T1000 (cell line): Measurements from ENCODE around the gene TMEM94.
"Not testable (repeated sequence)": the region's sequence is repeated elsewhere in the genome, so short reads cannot be mapped to it uniquely, and the experiment has no call there.

Source experiments
- DNase-seq: peaks from one replicate; lab custom pipeline; 2025; ENCODE audit warnings: mixed read lengths; lab: John Stamatoyannopoulos, UW

TMEM94 gene

DNA sequence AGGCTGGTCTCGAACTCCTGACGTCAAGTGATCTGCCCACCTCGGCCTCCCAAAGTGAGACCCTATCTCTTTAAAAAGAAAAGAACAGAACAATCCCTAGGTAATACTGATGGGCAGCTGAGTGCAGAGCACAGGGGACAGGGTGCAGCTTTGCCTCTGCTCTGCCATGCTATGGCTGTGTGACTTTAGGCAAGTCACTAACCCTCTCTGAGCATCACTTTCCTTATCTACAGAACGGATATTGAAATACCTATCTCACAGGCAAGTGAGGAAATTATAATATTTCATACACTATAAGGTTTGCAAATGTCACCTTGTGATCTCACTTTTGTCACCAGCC is 54.8 kb downstream of the TMEM94 start:
- DNase-seq: no peak

DNA sequence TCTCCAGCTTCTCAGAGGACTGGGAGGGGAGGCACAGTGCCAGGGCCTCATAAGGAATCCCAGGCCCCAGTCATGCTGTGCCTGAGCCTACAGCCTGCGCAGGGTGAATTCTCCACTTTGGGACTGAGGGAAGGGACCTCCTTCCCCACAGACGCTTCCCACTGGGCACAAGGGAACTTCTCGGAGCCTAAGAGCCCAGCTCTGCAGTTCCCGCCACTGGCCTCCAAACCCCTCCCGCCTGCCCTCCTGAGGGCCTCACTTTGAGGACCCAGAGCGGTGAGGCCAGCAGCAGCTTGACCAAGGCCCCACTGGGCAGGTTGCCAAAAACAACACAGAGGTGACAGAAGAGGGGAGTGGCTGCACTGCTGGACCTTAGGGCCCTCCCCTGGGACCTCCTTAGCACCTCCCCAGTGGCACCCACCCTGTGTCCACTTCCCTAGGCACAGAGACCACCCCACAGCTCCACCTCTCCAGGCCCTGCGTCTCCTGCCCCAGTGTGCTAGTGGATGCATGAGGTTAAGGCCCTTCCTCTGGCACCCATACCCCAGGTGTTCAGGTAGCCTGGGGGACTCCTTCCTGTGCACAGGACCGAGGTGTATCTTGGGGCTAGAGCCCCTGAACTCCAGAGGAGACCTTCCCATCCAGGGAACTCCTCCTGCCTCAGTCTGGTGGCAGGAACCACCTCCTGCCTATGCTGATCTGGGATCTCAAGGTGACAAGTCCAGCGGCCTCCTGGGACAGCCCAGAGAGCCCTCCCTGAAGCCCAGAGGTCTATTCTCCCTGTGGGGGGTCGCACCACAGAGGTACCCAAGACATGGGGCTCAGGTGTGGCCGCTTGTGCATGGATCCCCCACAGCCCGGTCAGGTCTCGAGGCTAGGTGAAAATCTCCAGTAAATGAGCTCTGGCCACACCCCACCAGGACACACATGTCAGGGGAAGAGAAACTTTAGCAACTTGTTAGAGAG is 55.5 kb downstream of the TMEM94 start:
- no peak for DNase-seq

DNA sequence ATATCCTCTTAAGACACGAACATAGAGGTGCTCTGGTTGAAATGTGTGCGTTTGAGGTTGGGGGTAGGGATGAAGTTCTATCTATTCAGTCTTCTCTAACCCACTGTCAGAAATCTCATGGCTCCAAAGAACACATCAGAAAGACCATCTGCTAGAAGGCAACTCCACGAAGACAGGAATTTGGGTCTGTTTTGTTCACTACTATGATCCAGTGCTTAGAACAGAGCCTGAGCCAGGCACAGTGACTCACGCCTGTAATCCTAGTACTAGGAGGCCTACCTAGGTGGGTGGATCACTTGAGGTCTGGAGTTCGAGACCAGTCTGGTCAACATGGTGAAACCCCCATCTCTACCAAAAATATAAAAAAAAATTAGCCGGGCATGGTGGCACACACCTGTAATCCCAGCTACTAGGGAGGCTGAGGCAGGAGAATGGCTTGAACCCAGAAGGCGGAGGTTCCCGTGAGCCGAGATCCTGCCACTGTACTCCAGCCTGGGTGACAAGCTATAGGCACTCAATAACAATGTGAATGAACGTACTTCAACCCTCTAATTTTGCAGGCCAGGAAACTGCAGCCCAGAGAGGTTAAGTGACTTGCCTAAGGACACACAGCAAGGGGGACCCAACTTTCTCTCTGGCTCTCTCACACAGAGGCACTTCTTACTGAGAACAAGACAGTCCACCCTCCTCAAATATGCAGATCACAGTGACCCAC is 56.6 kb downstream of the TMEM94 start:
- no peak for DNase-seq

DNA sequence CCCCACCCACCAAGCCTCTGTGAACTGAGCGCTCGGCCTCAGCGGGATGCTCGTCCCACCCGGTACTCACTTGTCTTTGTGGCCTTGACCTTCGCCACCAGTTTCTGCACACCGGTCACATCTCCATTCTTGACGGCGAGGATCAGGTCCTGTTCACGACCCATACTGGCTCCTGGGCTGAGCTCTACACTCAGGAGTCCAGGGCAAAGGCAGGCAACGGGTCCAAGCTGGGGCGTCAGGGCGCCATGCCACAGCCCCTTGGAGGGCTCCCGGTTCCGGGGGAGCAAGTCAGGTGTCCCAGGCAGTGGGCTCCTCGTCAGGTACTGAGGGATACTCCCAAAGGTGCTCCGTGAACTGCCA is 57.2 kb downstream of the TMEM94 start:
- no peak for DNase-seq

DNA sequence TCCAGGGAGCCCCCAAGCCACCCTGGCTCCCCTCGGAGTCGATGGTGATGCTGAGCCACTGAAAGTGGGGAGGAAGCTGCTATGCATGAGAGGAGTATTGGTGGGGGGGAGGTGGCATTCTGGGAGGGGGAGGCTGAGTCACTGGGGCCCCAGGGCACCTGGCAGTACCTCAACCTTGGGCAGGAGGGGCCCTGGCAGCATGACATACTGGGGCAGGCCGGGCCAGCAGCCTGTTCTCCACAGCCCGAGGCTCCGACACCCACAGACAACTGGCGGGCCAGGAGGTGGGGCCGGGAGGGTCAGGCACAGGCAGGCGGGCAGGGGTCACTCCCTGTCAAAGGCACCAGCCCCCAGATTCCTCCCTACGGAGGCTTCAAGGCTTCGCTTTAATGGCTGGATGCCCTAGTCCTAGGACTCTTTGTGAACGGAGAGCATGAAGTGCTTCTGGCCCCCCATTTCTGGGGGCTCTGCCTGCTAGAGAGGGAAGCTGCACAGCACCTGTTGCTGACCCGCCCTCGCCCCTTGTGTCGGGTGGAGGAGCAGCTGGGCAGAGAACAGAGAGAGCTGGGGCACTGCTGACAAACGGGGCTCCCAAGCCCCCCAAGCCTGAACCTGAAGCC is 58.0 kb downstream of the TMEM94 start:
- peak; percentile 66 for DNase-seq

DNA sequence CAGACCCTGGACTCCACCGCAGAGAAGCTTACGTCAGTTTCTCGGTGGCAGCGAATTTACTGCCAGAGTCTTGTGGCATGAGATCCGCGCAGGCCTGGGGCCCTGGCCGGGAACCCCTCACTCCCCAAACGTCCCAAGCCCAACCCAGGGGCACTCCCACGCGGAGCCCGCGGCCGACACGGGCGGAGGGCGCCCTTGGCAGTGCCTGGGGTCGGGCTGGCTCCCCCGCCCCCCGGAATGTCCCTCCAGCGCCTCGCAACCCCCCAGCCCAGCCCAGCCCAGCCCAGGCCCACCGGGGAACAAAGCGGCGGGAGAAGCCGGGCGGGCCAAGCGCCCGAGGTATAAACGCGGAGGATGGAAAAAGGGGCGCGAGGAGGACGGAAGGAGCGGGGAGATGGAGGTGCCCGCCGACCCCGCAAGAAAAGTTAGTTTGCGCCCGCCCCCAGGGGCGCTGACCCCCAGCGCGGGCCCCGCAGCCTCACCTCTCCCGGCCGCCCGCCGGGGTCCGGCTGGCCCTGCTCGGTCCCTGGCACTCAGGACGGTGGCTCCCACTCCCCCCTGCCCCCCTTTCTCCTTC is 58.6 kb downstream of the TMEM94 start:
- DNase-seq: no peak

DNA sequence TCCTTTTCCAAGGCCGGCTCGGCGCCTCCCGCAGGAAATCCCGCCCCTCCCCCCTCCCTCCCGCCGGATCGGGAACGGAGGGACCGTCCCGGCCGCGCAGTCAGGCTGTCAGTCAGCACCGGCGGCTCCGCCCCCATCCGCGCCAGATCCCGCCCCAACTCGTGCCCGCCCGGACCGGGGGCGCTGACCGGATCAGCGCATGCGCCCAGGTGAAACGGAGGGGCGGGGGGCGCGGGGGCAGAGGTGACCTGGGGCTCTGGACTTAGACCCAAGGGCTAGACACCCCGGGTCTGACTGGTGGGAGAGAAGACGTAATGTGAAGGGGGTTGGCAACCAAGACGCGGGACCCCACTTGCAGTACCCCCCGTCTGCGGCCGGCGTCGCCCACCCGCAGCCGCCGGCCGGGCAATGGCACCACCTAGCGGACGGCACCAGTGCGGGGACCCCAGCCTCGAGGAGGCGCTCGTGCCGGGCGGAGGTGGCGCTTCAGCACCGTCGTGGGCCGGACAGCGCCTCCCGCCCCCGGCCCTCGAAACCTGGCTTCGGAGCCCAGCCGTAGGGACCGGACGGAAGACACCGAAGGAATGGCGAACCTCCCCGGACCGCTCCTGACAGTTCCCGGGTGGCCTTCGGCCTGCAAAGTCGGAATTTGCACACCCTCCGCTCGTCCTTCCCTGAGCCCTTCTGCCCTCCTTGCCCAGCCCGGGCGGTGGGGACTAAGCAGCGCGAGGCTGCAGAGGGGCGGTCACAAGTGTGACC is 59.2 kb downstream of the TMEM94 start, which contains the start of gene CASKIN2:
Gene CASKIN2 (minus strand): TSS at position 42 of the 759 bp plus-strand sequence. CDS start 1,733 bp downstream, outside the sequence.
- DNase-seq: peak; percentile 92

DNA sequence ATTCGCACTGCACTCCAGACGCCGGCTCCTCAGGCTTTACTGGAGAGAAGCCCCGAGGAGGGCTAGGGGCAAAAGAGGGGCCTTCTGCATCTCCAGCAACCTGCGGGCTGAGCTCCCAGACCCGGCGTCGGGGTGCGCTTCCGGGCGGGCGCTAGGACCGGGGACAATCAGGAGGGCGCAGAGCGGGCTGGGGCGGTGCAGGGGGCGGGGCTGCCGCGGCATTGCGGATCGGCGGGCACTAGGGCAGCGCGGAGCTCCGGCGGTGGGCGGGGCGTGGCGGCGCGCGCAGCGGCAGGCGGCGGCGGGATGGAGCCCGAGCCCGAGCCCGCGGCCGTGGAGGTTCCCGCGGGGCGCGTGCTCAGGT is 59.8 kb downstream of the TMEM94 start, which contains the start of gene TSEN54:
Gene TSEN54 (plus strand): TSS at position 274 of the 364 bp plus-strand sequence. CDS start 33 bp downstream, at position 307.
- DNase-seq: peak; percentile 88

DNA sequence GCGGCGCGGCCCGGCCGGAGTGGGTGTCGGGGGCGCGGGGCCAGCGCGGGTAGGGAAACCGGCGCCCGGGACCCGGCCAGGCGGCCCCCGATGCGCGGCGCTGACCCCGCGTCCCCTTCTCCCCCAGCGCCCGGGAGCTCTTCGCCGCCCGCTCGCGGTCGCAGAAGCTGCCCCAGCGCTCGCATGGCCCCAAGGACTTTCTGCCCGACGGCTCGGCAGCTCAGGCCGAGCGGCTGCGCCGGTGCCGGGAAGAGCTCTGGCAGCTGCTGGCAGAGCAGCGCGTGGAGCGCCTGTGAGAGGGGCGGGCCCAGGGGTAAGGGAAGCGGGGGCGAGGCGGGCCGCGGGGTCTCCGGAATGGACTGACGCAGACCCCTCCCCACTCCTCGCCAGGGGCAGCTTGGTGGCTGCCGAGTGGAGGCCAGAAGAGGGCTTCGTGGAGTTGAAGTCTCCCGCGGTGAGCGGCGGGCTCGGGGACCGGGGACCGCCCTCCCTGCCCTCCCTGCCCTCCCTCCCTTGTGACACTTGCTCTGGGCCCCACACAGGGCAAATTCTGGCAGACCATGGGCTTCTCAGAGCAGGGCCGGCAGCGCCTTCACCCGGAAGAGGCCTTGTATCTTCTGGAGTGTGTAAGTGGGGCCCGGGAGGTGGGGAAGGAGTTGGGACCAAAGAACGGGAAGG is 60.3 kb downstream of the TMEM94 start:
- DNase-seq: no peak

DNA sequence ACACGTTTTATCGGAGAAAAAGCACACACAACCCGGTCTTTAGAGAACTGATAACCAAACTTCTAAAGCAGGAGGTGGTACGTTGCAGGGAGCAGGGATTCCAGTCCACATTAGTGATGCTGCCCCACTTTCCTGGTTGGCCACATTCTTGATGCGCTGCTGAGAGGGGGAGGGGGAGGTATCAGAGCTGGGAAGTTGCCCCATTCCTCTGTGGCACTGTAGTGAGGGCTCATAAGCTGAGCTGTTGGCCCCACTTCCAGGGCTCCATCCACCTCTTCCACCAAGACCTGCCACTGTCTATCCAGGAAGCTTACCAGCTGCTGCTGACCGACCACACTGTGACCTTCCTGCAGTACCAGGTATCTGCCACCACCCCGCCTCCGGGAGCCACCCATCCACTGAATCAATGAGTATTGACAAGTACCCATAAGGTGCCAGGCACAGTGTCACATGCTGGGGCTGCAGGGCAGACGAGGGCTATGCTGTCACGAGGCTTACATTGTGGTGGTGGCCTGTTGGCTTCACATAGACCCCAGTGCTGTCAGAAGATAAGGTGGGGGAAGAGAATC is 60.9 kb downstream of the TMEM94 start:
- DNase-seq: no peak

DNA sequence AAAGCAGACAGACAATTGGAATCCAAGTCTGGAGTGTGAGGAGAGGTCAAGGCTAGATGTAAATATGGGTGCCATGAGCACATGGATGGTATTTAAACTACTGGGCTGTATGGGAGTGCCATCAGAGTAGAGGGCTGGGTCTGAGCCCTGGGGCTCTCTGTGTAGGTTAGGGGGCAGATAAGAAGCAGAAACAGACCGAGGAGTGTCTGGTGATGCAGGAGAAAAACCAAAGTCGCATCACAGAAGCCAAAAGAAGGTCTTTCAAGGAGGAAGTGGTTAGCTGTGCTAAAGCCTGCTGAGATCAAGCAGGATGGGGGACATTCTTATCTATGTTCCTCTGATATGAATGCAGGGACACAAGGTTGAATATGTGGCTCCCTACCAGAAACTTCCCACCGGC is 61.8 kb downstream of the TMEM94 start:
- DNase-seq: no peak

DNA sequence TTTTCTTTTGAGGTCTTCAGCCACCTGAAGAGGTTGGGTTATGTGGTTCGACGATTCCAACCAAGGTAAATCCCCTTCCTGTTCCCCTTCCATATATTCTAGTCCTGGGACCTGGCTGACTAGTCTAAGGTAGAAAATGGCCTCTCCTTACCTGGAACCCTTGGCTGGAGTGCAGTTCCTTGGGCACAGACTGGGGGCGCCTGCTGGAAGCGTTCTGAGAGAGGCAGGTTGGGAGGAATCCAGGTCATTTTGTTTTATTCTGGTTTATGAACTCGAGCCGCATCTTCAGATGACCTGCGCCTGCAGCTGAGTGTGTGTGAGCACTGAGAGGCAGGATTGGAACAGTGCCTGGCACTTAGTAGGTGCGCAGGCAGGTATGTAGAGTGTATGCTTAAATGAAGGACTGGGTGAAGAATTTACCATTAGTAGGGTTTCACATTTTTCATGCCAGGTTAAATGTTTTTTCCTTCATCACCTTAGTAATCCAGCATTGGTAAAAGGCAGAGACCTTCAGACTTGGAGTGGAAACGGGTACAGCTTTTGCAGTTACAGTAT is 62.6 kb downstream of the TMEM94 start:
- DNase-seq: no peak

DNA sequence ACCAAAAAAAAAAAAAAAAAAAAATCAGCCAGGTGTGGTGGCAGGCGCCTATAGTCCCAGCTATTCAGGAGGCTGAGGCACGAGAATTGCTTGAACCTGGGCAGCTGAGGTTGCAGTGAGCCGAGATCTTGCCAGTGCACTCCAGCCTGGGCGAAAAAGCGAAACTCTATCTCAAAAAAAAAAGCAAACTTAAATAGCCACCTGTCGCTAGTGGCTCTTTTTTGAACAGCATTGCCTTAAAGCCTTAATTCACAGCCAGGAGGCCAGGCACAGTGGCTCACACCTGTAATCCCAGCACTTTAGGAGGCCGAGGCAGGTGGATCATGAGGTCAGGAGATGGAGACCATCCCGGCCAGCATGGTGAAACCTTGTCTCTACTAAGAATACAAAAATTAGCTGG is 64.0 kb downstream of the TMEM94 start:
- DNase-seq: not testable (repeated sequence)

DNA sequence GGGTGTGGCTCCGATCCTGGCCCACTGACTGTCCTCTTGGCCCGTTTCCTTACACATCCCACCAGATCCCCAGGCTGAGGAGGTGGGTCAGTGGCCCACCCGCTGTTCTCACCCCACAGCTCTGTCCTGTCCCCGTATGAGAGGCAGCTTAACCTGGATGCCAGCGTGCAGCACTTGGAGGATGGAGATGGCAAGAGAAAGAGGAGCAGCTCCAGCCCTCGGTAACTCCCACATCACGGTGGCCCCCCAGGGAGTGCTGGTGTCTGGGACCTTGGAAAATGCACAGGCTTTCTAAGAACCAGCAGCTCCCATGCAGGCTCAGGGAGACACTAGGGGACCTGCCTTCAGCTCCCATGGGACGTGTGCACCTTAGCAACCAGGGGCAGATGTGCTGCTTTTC is 64.9 kb downstream of the TMEM94 start:
- DNase-seq: no peak

DNA sequence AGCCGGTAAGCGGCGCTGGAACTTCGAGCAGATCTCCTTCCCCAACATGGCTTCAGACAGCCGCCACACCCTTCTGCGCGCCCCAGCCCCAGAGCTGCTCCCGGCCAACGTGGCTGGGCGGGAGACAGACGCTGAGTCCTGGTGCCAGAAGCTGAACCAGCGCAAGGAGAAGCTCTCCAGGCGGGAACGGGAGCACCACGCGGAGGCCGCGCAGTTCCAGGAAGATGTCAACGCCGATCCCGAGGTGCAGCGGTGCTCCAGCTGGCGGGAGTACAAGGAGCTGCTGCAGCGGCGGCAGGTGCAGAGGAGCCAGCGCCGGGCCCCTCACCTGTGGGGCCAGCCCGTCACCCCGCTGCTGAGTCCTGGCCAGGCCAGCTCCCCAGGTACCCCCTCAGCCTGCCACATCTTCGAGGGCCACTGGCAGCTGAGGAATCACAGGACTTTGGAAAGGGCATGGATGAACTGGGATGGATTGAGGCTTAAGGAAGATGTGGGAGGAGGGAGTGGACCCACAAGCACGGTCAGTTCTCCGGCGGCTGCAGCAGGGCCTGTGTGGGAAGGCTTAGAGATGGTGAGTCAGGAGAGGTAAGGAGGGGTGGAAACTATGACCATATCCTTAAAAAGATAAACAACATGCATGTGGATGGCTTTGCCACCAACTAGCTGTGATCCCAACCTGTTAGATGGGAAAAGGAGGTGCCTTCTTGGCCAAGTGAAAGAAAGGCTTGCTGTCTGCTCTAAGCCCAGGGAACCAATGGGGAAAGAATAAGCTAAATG is 65.7 kb downstream of the TMEM94 start:
- DNase-seq: no peak

DNA sequence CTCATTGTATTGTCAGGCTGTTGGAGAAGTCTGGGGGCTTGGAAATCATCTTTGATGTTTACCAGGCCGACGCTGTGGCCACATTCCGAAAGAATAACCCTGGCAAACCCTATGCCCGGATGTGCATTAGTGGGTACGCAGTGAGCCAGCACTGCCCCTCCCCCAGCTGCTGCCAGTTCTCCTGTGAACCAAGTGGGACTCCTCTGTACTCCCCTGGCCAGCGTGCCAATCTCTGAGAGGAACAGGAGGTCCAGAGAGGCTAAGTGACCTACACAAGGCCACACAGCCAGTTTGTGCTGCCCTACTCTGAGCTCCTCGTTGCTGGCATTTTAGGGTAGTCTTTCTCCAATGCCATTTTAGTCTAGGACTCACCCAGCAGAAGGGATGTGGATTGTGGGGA is 67.2 kb downstream of the TMEM94 start:
- DNase-seq: no peak

DNA sequence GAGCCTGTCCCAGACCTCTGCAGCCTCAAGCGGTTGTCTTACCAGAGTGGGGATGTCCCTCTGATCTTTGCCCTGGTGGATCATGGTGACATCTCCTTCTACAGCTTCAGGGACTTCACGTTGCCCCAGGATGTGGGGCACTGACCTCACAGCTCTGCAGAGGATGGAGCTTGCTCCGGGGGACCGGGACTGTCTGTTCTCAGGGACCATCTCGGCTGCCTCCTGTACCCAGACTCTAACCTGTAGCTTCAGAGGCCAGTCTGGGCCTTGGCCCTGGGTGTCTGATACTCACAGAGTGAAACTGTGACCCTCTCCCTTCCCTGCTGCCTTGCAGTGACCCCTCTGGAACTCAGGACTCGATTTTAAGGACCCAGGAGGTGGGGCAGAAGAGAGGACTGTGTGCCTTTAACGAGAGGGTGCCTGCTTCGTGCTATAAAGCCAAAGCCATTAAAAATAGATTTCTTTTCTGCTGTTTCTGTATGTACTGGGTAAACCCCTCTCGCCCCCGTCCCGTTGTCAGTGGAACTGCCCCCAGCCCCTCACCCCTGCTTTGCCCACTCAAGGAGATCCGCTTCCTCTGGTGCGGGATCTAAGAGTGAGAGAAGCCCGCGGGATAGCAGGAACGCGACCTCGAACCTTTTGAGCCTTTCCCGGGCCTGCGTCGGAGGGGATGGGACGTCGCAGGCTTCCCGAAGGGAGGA is 68.0 kb downstream of the TMEM94 start:
- no peak for DNase-seq

DNA sequence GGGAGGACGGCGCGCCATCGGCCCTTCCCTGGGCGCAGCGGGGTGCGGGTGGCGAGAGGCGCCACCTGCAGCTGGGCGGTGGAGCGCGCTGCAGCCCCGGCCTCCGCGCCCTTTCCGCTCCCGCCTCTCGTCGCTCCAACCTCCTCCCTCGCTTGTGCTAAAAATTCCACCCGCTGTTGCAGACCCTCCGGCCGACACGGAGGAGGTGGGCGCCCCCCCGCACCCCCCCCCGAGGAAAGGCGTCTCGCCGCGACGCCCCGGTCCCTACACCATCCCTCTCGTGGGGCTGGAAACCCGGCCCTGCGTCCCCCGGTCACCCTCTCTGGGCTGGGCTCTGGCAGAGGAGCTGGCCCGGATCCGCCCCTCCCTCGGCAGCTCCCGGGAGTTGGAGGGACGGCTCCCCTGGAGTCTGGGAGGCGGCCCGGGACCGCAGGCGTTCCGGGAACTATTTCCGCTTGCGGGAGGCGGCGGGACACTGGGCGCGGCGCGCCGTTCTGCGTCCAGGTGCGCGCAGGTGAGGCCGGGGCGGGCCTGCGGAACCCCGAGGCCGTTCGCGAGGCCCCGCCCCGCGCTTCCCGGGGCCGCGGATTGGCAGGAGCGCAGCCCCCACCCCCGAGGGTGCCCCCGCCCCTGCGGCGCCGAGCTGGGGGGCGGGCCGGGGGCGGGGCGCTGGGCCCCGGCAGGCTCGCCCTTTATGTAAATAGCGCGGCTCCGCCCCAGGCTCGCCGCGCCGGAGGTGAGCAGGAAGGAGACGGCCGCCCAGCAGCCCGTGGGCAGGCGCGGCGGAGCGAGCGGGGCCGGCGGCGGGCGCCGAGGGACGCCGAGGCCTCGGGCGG is 68.8 kb downstream of the TMEM94 start, which contains the start of gene LLGL2:
Gene LLGL2 (plus strand): TSS at position 728 of the 836 bp plus-strand sequence. CDS start 17,730 bp downstream, outside the sequence.
- DNase-seq: peak; percentile 31
